Aorta (tissue), 5 donors: Measurements from ENCODE around the gene CHMP1B. TPM values are rescaled to one million over a fixed set of nuclear protein-coding genes. Genes with fewer than 3 reads are reported as not detected.

ENCODE experiments used
- ATAC-seq: fragments of 200-7000 bp; cut with Tn5 transposase; one replicate; pipeline ENCODE4 v1.9.1; 2022; ENCODE audit warnings: moderate library complexity; ENCODE audit not compliant: low FRiP score
- DNase-seq, 2 donors: peaks; one replicate each; pipeline ENCODE4 v3.0.0-alpha.2; 2020
- H3K27ac ChIP-seq, 2 donors: one replicate each; pipeline ENCODE4 v1.5.1; 2013; ENCODE audit warnings: low read length in 2 of 2, mild to moderate bottlenecking in 2 of 2, moderate library complexity in 2 of 2, control low read depth in 1 of 2, inconsistent platforms in 1 of 2, low read depth in 1 of 2
- H3K27me3 ChIP-seq, 2 donors: one replicate each; pipeline ENCODE4 v1.6.1; 2013; ENCODE audit warnings: control low read depth in 1 of 2, low read length in 1 of 2, mild to moderate bottlenecking in 1 of 2, moderate library complexity in 1 of 2; ENCODE audit not compliant: insufficient read depth in 2 of 2, control insufficient read depth in 1 of 2
- H3K36me3 ChIP-seq, 2 donors: one replicate each; pipeline ENCODE4 v1.6.1; 2013; ENCODE audit warnings: control low read depth in 1 of 2, low read length in 1 of 2, mild to moderate bottlenecking in 1 of 2; ENCODE audit not compliant: insufficient read depth in 2 of 2, control insufficient read depth in 1 of 2
- H3K4me1 ChIP-seq, 2 donors: one replicate each; pipeline ENCODE4 v1.6.1; 2013; ENCODE audit warnings: low read length in 2 of 2, control low read depth in 1 of 2, mild to moderate bottlenecking in 1 of 2, moderate library complexity in 1 of 2; ENCODE audit not compliant: insufficient read depth in 2 of 2, control insufficient read depth in 1 of 2
- H3K4me3 ChIP-seq, 2 donors: one replicate each; pipeline ENCODE4 v1.5.1; 2013; ENCODE audit warnings: low read length in 2 of 2, control low read depth in 1 of 2, mild to moderate bottlenecking in 1 of 2
- H3K9me3 ChIP-seq: one replicate; pipeline ENCODE4 v1.6.1; 2013; ENCODE audit warnings: mild to moderate bottlenecking, low read length; ENCODE audit not compliant: control insufficient read depth
- WGBS, 2 donors: extraction: QIAGEN DNeasy Blood & Tissue Kit; methylation state at CpG; one replicate each; pipeline ENCODE4 v1.1.7; 2013; 5-methylcytosine and 5-hydroxymethylcytosine counted together
- intact Hi-C, 2 donors: fragments of 100-400 bp; cut with DNase I; formaldehyde crosslinking; loops; one replicate each; pipeline versions ENCODE4 v1.14.2 to v1.15.0; 2022
- polyA plus RNA-seq, 2 donors: library from polyadenylated mRNA; stranded (reverse); fragments of 200-250 nt; gene quantifications; one replicate each; pipeline ENCODE4 v1.2.3, GENCODE V29; 2013
- total RNA-seq, 2 donors: library from RNA; stranded (reverse); fragmentation: NEBNext Ultra II Directional; extraction: Animal tissue kit (Norgen Biotek cat#: 25700); gene quantifications; one replicate each; pipeline ENCODE4 v1.2.1, GENCODE V29; 2021
- donor health status: healthy with polysubstance abuse.
- donor health status: Bipolar disorder and iron deficiency.
- donor health status: DM: no; HTN: no; CAD: no.
- donor health status: DM: no; HTN: no; CAD: no.
- donor health status: DM: yes; HTN: yes; CAD: no.

The CHMP1B gene
- total and polyA plus RNA-seq, 4 donors, result 33.0 to 42.8 (median 36.3) TPM

- no peak for ATAC-seq
- no peak overlapping the region for H3K4me3 ChIP-seq
- intact Hi-C loops, result no loop called here
- no peak overlapping the region for H3K27ac ChIP-seq
- H3K27me3 ChIP-seq, result no peaks in the 10 kb centered on the region
- peaks cover 3 to 15% of the 10 kb centered on the region in 2 donors for H3K36me3 ChIP-seq
- 63 to 79% methylated on average over 1 of the region's 1 CpG for WGBS, 2 donors
- H3K4me1 ChIP-seq, result no peaks in the 10 kb centered on the region
- no peak for DNase-seq
- no peaks in the 10 kb centered on the region for H3K9me3 ChIP-seq
Measured at GRCh38 chr18:11883153-11883552, 31.9 kb downstream of the CHMP1B start.

GRCh38 chr18:11884396-11885030 is 33.3 kb downstream of the CHMP1B start:
- no peak overlapping the region for H3K4me3 ChIP-seq
- WGBS, 2 donors, result 92 to 95% methylated on average over 12 of the region's 12 CpGs
- H3K27me3 ChIP-seq, result no peaks in the 10 kb centered on the region
- H3K27ac ChIP-seq, result no peak overlapping the region
- H3K36me3 ChIP-seq, result peaks cover 3 to 18% of the 10 kb centered on the region in 2 donors
- intact Hi-C loops, result no loop called here
- H3K9me3 ChIP-seq, result no peaks in the 10 kb centered on the region
- no peaks in the 10 kb centered on the region for H3K4me1 ChIP-seq
- no peak for DNase-seq
- ATAC-seq, result no peak

DNA sequence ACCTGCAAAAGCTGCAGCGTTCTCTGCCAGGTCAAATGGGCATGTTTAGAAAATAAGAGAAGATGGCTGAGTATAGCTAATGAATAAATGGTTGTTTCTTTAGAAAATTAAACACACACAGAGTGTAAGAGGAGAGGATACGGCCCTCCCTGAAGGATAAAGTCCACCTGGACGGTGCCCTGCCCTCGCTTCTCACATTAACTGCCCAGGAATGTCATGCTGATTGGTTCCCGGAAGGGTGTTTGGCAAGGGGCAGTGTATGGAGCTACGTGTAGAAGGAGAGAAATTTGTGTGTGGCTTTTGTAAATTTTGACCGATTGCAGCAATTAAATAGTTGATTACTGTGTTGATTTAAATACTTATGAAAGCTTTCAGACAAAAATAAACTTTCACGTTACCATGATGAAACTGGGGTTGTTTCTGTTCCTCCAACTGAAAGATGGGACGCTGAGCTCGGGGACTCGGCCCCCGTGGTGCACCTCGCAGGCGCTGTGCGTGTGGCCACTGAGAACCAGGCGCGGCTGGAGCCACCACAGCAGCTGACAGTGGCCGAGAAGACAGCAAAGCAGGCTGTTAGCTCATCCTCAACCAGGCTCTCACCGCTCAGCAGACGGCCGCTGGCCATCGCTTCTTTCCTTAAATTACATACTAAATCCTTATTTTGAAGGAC is 34.2 kb downstream of the CHMP1B start:
- H3K36me3 ChIP-seq, result peaks cover 3 to 18% of the 10 kb centered on the region in 2 donors
- intact Hi-C loops, result no loop called here
- no peaks in the 10 kb centered on the region for H3K9me3 ChIP-seq
- ATAC-seq (no peak), DNase-seq (peak in 1 of 2 donors; percentile 68)
- no peak overlapping the region for H3K4me3 ChIP-seq
- WGBS, 2 donors, result 85 to 88% methylated on average over 22 of the region's 22 CpGs
- H3K27me3 ChIP-seq, result no peaks in the 10 kb centered on the region
- no peak overlapping the region for H3K27ac ChIP-seq
- no peaks in the 10 kb centered on the region for H3K4me1 ChIP-seq

GRCh38 chr18:11886577-11887110 is 35.4 kb downstream of the CHMP1B start:
- Histone ChIP-seq H3K36me3 (peaks cover 3 to 18% of the 10 kb centered on the region in 2 donors), H3K27me3 (no peaks in the 10 kb centered on the region), H3K4me3 (no peak overlapping the region), H3K4me1 (no peaks in the 10 kb centered on the region), H3K27ac (no peak overlapping the region), H3K9me3 (no peaks in the 10 kb centered on the region)
- intact Hi-C loops, result no loop called here
- ATAC-seq, result no peak
- 80 to 85% methylated on average over 19 of the region's 19 CpGs for WGBS, 2 donors
- no peak for DNase-seq

GRCh38 chr18:11887328-11888128 is 36.3 kb downstream of the CHMP1B start:
- ATAC-seq, result no peak
- Histone ChIP-seq H3K36me3 (peaks cover 3 to 18% of the 10 kb centered on the region in 2 donors), H3K4me3 (no peak overlapping the region), H3K27me3 (no peaks in the 10 kb centered on the region), H3K27ac (no peak overlapping the region), H3K9me3 (no peaks in the 10 kb centered on the region), H3K4me1 (no peaks in the 10 kb centered on the region)
- intact Hi-C loops, result no loop called here
- no peak for DNase-seq
- 79 to 82% methylated on average over 8 of the region's 8 CpGs for WGBS, 2 donors

DNA sequence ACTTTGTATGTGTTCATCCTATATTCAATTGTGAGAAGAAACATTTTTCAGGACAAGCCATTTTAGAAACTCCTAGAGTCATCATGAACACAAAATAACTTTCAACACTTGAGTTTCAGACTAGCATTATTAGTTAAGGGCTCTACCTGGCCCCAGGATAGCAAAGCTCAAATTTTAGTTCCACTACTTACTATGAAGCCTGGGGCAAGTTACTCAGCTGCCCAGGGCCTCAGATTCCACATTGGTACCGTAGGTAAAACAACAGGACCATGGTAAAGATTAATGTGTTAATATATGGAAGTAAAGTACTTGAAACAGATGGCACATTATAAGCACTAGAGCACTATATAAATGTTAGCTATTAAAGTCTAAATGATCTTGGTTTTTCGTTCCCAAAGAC is 37.5 kb downstream of the CHMP1B start:
- WGBS, 2 donors, result 89 to 94% methylated on average over 2 of the region's 2 CpGs
- intact Hi-C loops, result no loop called here
- ATAC-seq (no peak), DNase-seq (no peak)
- H3K4me1 ChIP-seq, result no peaks in the 10 kb centered on the region
- H3K9me3 ChIP-seq, result no peaks in the 10 kb centered on the region
- H3K27me3 ChIP-seq, result no peaks in the 10 kb centered on the region
- H3K36me3 ChIP-seq, result peaks cover 3 to 18% of the 10 kb centered on the region in 2 donors
- no peak overlapping the region for H3K27ac ChIP-seq
- no peak overlapping the region for H3K4me3 ChIP-seq

- no peaks in the 10 kb centered on the region for H3K9me3 ChIP-seq
- H3K27me3 ChIP-seq, result no peaks in the 10 kb centered on the region
- H3K27ac ChIP-seq, result no peak overlapping the region
- H3K36me3 ChIP-seq, result peaks cover 3 to 18% of the 10 kb centered on the region in 2 donors
- no peaks in the 10 kb centered on the region for H3K4me1 ChIP-seq
- DNase-seq, result no peak
- intact Hi-C loops, result no loop called here
- no peak for ATAC-seq
- no peak overlapping the region for H3K4me3 ChIP-seq
- WGBS, 2 donors, result 93% methylated on average over 5 of the region's 5 CpGs
Measured at GRCh38 chr18:11889284-11889683, 38.1 kb downstream of the CHMP1B start.

DNA sequence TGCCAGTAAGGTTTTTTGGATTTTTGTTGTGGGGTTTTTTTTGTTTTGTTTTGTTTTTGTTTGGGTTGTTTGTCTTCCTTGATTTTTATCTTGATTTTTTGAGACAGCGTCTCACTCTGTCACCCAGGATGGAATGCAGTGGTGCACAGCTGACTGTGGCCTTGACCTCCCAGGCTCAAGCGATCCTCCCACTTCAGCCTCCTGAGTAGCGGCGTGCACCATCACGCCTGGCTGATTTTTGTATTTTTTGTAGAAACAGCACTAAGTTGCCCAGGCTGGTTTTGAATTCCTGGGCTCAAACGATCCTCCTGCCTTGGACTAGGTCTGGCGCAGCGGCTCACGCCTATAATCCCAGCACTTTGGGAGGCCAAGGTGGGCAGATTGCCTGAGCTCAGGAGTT is 40.5 kb downstream of the CHMP1B start:
- intact Hi-C loops, result no loop called here
- H3K4me3 ChIP-seq, result no peak overlapping the region
- 92 to 94% methylated on average over 9 of the region's 9 CpGs for WGBS, 2 donors
- H3K36me3 ChIP-seq, result peaks cover 5 to 11% of the 10 kb centered on the region in 2 donors
- no peak overlapping the region for H3K27ac ChIP-seq
- no peaks in the 10 kb centered on the region for H3K4me1 ChIP-seq
- H3K9me3 ChIP-seq, result no peaks in the 10 kb centered on the region
- no peak for ATAC-seq
- H3K27me3 ChIP-seq, result no peaks in the 10 kb centered on the region
- DNase-seq, result no peak
